ENCODE measurements around the gene SGPP2.

Gene SGPP2

DNA sequence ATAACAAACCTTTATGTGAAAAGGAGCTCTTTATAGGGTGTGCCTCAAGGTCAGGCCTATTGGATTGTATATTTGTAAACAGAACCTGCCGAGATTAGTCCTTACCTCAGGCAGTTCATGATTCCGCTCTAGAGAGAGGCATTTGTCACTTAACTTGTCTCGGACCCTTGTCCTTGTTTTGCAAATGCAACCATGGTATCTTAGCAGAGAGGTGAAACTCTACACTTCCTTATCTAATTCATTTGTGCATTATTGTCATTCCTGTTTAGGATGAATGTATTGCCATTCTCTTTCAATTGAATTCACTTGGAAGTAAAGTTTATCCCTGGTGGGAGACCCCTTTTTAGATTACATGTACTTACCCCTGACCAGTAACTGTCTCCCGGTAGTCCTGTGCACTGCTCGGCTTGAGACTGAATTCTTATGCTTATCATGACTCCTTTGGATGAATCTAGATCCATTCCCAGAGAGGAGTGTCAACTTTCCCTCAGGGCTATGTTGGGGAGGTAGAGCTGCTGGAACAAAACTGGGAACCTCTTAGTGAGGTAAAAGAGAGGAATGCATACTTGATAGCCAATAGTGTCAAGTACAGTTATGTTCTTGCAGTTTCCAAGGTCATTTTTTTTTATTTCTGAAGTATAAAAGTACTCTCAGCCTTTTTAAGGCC is 46.6 kb downstream of the SGPP2 start:
- no peak for DNase-seq (ENCODE audit: low read depth)
- TF ChIP-seq, protein P1, sequence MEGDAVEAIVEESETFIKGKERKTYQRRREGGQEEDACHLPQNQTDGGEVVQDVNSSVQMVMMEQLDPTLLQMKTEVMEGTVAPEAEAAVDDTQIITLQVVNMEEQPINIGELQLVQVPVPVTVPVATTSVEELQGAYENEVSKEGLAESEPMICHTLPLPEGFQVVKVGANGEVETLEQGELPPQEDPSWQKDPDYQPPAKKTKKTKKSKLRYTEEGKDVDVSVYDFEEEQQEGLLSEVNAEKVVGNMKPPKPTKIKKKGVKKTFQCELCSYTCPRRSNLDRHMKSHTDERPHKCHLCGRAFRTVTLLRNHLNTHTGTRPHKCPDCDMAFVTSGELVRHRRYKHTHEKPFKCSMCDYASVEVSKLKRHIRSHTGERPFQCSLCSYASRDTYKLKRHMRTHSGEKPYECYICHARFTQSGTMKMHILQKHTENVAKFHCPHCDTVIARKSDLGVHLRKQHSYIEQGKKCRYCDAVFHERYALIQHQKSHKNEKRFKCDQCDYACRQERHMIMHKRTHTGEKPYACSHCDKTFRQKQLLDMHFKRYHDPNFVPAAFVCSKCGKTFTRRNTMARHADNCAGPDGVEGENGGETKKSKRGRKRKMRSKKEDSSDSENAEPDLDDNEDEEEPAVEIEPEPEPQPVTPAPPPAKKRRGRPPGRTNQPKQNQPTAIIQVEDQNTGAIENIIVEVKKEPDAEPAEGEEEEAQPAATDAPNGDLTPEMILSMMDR (IDR thresholded peaks at IDR 0.05; ENCODE audit: control insufficient read depth, extremely low read depth, insufficient read depth), result no peak
- no peak overlapping the region for H3K4me3 ChIP-seq (ENCODE audit: low read depth, low read length)

GRCh38 chr2:222477962-222478608 is 53.7 kb downstream of the SGPP2 start:
- TF ChIP-seq, protein P1 (IDR thresholded peaks at IDR 0.05; ENCODE audit: control insufficient read depth, extremely low read depth, insufficient read depth), result no peak
- DNase-seq (ENCODE audit: low read depth), result no peak
- H3K4me3 ChIP-seq (ENCODE audit: low read depth, low read length), result no peak overlapping the region

- TF ChIP-seq, protein P1 (IDR thresholded peaks at IDR 0.05; ENCODE audit: control insufficient read depth, extremely low read depth, insufficient read depth), result no peak
- H3K4me3 ChIP-seq (ENCODE audit: low read depth, low read length), result no peak overlapping the region
- DNase-seq (ENCODE audit: low read depth), result no peak
These were observed 55.5 kb downstream of the SGPP2 start for GRCh38 chr2:222479859-222480258.

DNA sequence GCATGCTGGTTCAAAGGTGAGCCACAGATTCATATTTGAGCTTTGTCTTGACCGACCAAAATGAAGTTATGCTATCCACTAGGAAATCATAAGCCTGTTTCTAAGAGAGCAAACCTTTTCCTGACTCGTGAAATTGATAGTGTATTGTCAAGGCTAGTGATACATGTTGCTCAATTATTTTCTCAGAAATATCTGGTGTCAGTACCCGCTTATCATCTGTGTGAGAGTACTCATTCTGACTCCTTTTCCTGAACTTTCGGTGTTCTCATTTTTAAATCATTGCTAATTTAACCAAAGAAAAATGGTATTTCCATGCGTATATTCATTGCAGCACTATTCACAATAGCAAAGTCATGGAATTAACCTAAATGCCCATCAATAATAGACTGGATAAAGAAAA is 56.2 kb downstream of the SGPP2 start:
- no peak overlapping the region for H3K4me3 ChIP-seq (ENCODE audit: low read depth, low read length)
- TF ChIP-seq, protein P1 (IDR thresholded peaks at IDR 0.05; ENCODE audit: control insufficient read depth, extremely low read depth, insufficient read depth), result no peak
- no peak for DNase-seq (ENCODE audit: low read depth)

GRCh38 chr2:222481941-222482340 is 57.6 kb downstream of the SGPP2 start:
- DNase-seq (ENCODE audit: low read depth), result no peak
- TF ChIP-seq, protein P1 (IDR thresholded peaks at IDR 0.05; ENCODE audit: control insufficient read depth, extremely low read depth, insufficient read depth), result no peak
- no peak overlapping the region for H3K4me3 ChIP-seq (ENCODE audit: low read depth, low read length)

GRCh38 chr2:222483513-222484039 is 59.2 kb downstream of the SGPP2 start:
- H3K4me3 ChIP-seq (ENCODE audit: low read depth, low read length), result no peak overlapping the region
- no peak for DNase-seq (ENCODE audit: low read depth)
- TF ChIP-seq, protein P1 (IDR thresholded peaks at IDR 0.05; ENCODE audit: control insufficient read depth, extremely low read depth, insufficient read depth), result no peak
